GM12865 (cell line): ENCODE measurements around the gene AWAT1.
"Not testable (repeated sequence)": the region's sequence is repeated elsewhere in the genome, so short reads cannot be mapped to it uniquely, and the experiment has no call there.

Source experiments
- DNase-seq: peaks from one replicate; pipeline ENCODE4 v3.0.0; 2010; ENCODE audit warnings: low read depth
- H3K4me3 ChIP-seq: 2 replicates; pipeline ENCODE4 v1.5.1; 2011; ENCODE audit warnings: mild to moderate bottlenecking, low read depth, low read length, control low read depth
- CTCF ChIP-seq: IDR thresholded peaks from 2 replicates; pipeline ENCODE4 v1.5.1; 2011; ENCODE audit warnings: low read length, control low read depth, low read depth, inconsistent platforms; ENCODE audit not compliant: insufficient read depth; ENCODE audit errors: missing control alignments

The AWAT1 gene

DNA sequence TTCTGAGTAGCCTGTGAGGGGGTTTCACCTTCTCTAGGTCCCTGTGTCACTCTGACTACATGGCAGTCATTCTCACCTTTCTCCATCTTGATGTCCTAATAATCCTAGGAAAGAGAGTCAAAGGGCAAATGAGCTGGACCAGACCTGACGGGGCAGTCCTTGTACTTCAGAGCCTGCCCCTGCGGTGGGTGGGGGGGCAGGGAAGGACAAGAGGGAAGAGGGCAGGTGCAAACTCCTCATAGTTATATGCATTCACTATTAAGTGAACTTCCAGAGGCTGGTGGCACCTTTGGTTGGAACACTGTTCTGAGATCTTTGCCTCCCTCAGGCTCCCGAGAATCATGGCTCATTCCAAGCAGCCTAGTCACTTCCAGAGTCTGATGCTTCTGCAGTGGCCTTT, at the start of gene AWAT1:
Gene AWAT1, plus strand, starts transcription at position 301 of the 400 bp plus-strand sequence. Its CDS starts 41 bp downstream, at position 342.
- no peak for TF ChIP-seq CTCF
- no peak for DNase-seq

DNA sequence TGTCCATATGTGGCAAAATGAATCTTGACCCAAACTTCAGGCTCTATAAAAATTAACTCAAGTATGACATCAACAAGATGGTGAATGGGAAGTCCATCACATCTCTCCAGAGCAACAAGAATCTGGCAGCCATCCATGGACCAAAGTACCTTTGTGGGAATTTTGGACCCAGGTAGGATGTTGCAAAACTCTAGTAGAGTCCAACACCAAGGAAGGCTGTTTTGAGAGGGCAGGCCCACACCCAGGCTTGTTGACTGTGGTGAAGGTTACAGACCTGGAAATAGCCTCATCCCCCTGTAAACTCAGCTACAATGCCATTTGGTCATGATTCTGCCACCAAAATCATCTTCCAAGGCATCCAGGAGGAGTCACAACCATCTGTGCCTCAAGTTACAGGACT, 44.2 kb upstream of the AWAT1 start:
- TF ChIP-seq CTCF, result no peak

More for the DNA sequence above, at the start of gene AWAT1:
- H3K4me3 ChIP-seq, result no peak within 1 kb of the TSS

DNA sequence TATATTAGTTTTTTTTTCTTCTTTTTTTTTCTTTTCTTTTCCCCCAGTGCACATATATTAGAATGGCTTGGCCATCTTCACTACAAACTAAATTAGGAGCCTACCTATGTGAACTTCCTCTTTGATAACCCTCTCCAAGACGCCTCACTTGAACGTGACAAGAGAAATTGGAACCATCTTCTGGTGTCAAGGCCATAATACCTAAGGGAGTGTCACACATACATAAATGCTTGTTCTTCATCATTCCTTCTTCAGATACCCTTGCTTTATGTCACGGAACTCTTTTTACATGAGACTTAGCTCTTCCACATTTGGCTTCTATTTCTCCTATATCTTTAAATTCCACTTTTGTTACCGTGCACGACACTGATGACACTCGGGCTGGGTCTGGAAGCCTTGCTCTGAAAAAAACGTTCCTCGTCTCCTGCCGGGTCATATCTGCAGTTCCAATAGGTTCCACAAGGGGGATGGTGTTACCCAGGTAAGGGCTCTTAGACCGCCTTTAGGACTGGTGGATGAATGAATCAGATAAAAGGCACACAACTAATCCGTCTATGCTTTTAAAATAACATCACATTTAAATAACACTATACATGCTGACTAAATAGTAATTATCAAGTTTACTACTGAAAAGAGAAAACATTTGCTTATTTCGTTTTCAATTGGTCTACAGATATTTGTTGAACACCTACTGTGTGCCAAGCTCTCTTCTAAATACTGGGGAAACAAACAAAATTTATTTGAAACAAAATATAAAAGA, 37.3 kb upstream of the AWAT1 start:
- TF ChIP-seq CTCF, result peak; percentile 55
- DNase-seq, result peak; percentile 67
- no peak overlapping the region for H3K4me3 ChIP-seq

More for the DNA sequence above, 44.2 kb upstream of the AWAT1 start:
- H3K4me3 ChIP-seq, result no peak overlapping the region
- no peak for DNase-seq

- no peak for DNase-seq
- H3K4me3 ChIP-seq, result no peak overlapping the region
- no peak for TF ChIP-seq CTCF
These were observed 32.7 kb upstream of the AWAT1 start for GRCh38 chrX:70201732-70202131.

- TF ChIP-seq CTCF, result no peak
- no peak for DNase-seq
- no peak overlapping the region for H3K4me3 ChIP-seq
These were observed 26.0 kb upstream of the AWAT1 start for GRCh38 chrX:70208479-70208878.

DNA sequence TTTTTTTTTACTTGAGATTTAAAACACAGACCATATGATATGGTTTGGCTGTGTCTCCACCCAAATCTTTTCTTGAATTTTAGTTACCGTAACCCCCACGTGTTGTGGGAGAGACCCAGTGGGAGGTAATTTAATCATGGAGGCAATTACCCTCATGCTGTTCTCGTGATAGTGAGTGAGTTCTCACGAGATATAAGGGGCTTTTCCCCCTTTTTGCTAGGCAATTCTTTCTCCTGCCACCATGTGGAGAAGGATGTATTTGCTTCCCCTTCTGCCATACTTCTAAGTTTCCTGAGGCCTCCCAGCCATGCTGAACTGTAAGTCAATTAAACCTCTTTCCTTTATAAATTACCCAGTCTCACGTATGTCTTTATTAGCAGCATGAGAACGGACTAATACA, 24.9 kb upstream of the AWAT1 start:
- not testable (repeated sequence) for H3K4me3 ChIP-seq, DNase-seq

- DNase-seq, result no peak
- TF ChIP-seq CTCF, result no peak
- H3K4me3 ChIP-seq, result no peak overlapping the region
These were observed 14.3 kb upstream of the AWAT1 start for GRCh38 chrX:70219938-70220764.
